ENCODE results near the gene AXL. TPM values are rescaled to one million over a fixed set of nuclear protein-coding genes. Genes with fewer than 3 reads are reported as not detected.

The AXL gene
- total and polyA plus RNA-seq, 11 donors: 5.0 to 62.5 (median 13.2) TPM

DNA sequence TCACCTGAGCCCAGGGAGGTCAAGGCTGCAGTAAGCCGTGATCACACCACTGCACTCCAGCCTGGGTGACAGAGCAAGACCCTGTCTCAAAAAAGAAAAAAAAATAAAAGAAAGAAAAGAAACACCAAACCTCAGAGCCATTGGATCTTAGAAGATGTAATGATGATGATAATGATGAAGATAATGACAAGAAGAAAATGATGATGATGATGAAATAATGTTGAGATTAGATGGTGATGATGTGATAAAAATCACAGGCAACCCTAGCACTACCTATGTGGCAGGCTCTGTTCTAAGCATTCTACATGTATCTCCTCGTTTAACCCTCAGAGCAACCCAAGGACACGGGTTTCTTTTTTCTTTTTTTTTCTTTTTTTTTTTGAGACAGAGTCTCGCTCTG lies 25.1 kb downstream of the AXL start:
- Histone ChIP-seq H3K36me3 (peaks cover 0 to 94% (median 25%) of the 10 kb centered on the region in 9 donors), H3K27ac (no peak overlapping the region), H3K4me1 (no peaks in the 10 kb centered on the region), H3K9me3 (no peaks in the 10 kb centered on the region), H3K4me3 (no peak overlapping the region), H3K27me3 (no peaks in the 10 kb centered on the region)
- DNase-seq (no peak), ATAC-seq (no peak)
- intact Hi-C loops (cut with DNase I): no loop called here
- WGBS, 4 donors: 83 to 88% (median 86%) methylated on average over 4 of the region's 4 CpGs
- TF ChIP-seq POLR2A (IDR thresholded peaks at IDR 0.05) (no peak), CTCF (IDR thresholded peaks at IDR 0.05) (no peak)

- ATAC-seq: no peak
- 68 to 77% (median 74%) methylated on average over 3 of the region's 3 CpGs for whole genome bisulfite sequencing, 4 donors
- Histone ChIP-seq H3K4me1 (no peaks in the 10 kb centered on the region), H3K4me3 (no peak overlapping the region), H3K27me3 (no peaks in the 10 kb centered on the region), H3K27ac (no peak overlapping the region), H3K9me3 (no peaks in the 10 kb centered on the region), H3K36me3 (peaks cover 0 to 98% (median 37%) of the 10 kb centered on the region in 9 donors)
- no peak for DNase-seq
- no peak for TF ChIP-seq CTCF (IDR thresholded peaks at IDR 0.05)
- TF ChIP-seq POLR2A (IDR thresholded peaks at IDR 0.05): no peak
- intact Hi-C loops (cut with DNase I): no loop called here
Measured at GRCh38 chr19:41245843-41246242, 26.8 kb downstream of the AXL start.

DNA sequence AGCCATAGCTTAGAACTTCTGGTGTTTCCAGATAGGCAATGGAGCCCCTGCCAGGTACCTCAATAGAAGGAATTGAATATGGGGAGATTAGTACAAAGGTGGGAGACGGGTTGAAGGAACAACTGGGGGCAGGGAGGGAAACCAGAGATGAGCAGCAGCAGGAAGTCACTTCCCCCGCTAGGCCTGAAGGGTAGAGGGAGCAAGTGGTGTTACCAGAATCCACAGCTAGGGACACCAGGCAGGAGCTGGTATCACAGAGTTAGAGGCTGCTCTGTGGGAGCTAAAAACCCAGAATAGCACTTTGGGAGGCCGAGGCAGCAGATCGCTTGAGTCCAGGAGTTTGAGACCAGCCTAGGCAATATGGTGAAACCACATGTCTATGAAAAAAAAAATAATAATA lies 29.9 kb downstream of the AXL start:
- intact Hi-C loops (cut with DNase I): no loop called here
- 91 to 95% (median 93%) methylated on average over 4 of the region's 4 CpGs for WGBS, 4 donors

DNA sequence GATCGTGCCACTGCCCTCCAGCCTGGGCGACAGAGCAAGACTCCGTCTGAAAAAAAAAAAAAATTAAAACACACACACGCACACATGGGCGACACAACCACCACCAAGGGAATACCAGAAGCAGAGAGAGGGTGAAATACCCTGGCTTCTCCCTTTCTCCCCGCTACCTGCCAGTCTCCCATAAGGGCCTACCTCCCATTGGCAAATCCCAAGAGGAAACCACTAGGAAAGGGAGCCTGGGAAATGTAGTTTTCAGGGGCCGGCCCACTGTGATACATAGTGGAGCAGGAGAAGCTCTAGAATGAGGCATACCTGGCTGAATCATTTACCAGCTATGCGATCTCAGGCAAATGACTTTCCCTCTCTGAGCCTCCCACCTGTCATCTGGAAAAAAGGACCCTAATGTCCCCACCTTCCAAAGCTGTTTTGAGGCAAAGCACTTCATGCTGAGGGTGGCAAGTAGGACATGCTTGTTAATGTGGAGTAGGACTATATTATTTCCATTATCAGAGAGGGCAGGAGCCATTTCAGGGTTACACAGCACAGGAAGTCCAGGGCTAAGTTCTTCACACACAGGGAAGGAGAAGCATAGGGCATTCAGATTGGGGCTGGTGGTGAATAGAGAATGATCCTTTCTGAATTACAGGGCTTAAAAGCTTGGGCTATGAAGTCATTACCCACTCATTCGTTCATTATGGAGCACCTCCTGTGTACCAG lies 30.8 kb downstream of the AXL start:
- no peak for TF ChIP-seq CTCF (IDR thresholded peaks at IDR 0.05)
- no peak for TF ChIP-seq POLR2A (IDR thresholded peaks at IDR 0.05)
- Histone ChIP-seq H3K4me3 (no peak overlapping the region), H3K36me3 (peaks cover 0 to 99% (median 47%) of the 10 kb centered on the region in 9 donors), H3K9me3 (no peaks in the 10 kb centered on the region), H3K27me3 (no peaks in the 10 kb centered on the region), H3K27ac (no peak overlapping the region), H3K4me1 (peaks cover 0 to 6% (median 0%) of the 10 kb centered on the region in 12 donors)
- ATAC-seq (no peak), DNase-seq (no peak)
- WGBS, 4 donors: 85 to 96% (median 91%) methylated on average over 9 of the region's 9 CpGs
- intact Hi-C loops (cut with DNase I): no loop called here

More for the DNA sequence above, 29.9 kb downstream of the AXL start:
- DNase-seq (no peak), ATAC-seq (no peak)
- TF ChIP-seq CTCF (IDR thresholded peaks at IDR 0.05) (no peak), POLR2A (IDR thresholded peaks at IDR 0.05) (no peak)
- Histone ChIP-seq H3K4me1 (peaks cover 0 to 6% (median 0%) of the 10 kb centered on the region in 12 donors), H3K9me3 (no peaks in the 10 kb centered on the region), H3K27ac (no peak overlapping the region), H3K4me3 (no peak overlapping the region), H3K36me3 (peaks cover 0 to 99% (median 45%) of the 10 kb centered on the region in 9 donors), H3K27me3 (no peaks in the 10 kb centered on the region)
